ENCODE results near the gene MGLL. TPM values are rescaled to one million over a fixed set of nuclear protein-coding genes. Genes with fewer than 3 reads are reported as not detected.

The MGLL gene
- total and polyA plus RNA-seq, 8 donors = 10.5 to 118 (median 37.9) TPM

GRCh38 chr3:127835993-127836882 lies 13.9 kb upstream of the MGLL start:
- H3K27ac ChIP-seq = peak overlapping the region; percentile 64 to 88 (median 77)
- no peak overlapping the region for H3K4me3 ChIP-seq
- H3K9me3 ChIP-seq = no peaks in the 10 kb centered on the region
- whole genome bisulfite sequencing, 5 donors = 33 to 62% (median 57%) methylated on average over 8 of the region's 8 CpGs
- no peaks in the 10 kb centered on the region for H3K36me3 ChIP-seq
- TF ChIP-seq POLR2AphosphoS5 (IDR thresholded peaks at IDR 0.05) = peak in 2 of 3 donors; percentile 72 to 90
- TF ChIP-seq, protein P1, sequence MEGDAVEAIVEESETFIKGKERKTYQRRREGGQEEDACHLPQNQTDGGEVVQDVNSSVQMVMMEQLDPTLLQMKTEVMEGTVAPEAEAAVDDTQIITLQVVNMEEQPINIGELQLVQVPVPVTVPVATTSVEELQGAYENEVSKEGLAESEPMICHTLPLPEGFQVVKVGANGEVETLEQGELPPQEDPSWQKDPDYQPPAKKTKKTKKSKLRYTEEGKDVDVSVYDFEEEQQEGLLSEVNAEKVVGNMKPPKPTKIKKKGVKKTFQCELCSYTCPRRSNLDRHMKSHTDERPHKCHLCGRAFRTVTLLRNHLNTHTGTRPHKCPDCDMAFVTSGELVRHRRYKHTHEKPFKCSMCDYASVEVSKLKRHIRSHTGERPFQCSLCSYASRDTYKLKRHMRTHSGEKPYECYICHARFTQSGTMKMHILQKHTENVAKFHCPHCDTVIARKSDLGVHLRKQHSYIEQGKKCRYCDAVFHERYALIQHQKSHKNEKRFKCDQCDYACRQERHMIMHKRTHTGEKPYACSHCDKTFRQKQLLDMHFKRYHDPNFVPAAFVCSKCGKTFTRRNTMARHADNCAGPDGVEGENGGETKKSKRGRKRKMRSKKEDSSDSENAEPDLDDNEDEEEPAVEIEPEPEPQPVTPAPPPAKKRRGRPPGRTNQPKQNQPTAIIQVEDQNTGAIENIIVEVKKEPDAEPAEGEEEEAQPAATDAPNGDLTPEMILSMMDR (IDR thresholded peaks at IDR 0.05) = no peak
- no peaks in the 10 kb centered on the region for H3K27me3 ChIP-seq
- intact Hi-C loops (cut with DNase I; ENCODE audit: low total_unique reads) = loop anchor here (10.0 kb wide), 1 partner anchor 261 kb away; no protein-coding TSS in a partner anchor
- H3K4me1 ChIP-seq = peaks cover 9 to 34% (median 13%) of the 10 kb centered on the region in 4 donors
- peak; percentile 50 to 72 for DNase-seq

GRCh38 chr3:127834771-127835170 lies 12.5 kb upstream of the MGLL start:
- peak overlapping the region; percentile 2 to 78 (median 73) for H3K27ac ChIP-seq
- TF ChIP-seq, protein P1 (IDR thresholded peaks at IDR 0.05) = no peak
- TF ChIP-seq POLR2A (IDR thresholded peaks at IDR 0.05) = no peak
- TF ChIP-seq EP300 (IDR thresholded peaks at IDR 0.05) = no peak
- no peak for TF ChIP-seq POLR2AphosphoS5 (IDR thresholded peaks at IDR 0.05)
- intact Hi-C loops (cut with DNase I; ENCODE audit: low total_unique reads) = loop anchor here (10.0 kb wide), 1 partner anchor 260 kb away; no protein-coding TSS in a partner anchor

GRCh38 chr3:127833281-127834032 lies 11.1 kb upstream of the MGLL start:
- no peak for TF ChIP-seq POLR2AphosphoS5 (IDR thresholded peaks at IDR 0.05)
- no peak for TF ChIP-seq POLR2A (IDR thresholded peaks at IDR 0.05)
- no peak for TF ChIP-seq EP300 (IDR thresholded peaks at IDR 0.05)
- TF ChIP-seq, protein P1 (IDR thresholded peaks at IDR 0.05) = no peak
- Histone ChIP-seq H3K4me3 (no peak overlapping the region), H3K27ac (no peak overlapping the region), H3K27me3 (no peaks in the 10 kb centered on the region), H3K4me1 (peaks cover 9 to 34% (median 13%) of the 10 kb centered on the region in 4 donors), H3K9me3 (peaks cover under 1 to 19% (median 6%) of the 10 kb centered on the region in 4 donors), H3K36me3 (no peaks in the 10 kb centered on the region)
- DNase-seq = peak in 1 of 2 donors; percentile 36
- intact Hi-C loops (cut with DNase I; ENCODE audit: low total_unique reads) = loop anchor here (10.0 kb wide), 1 partner anchor 259 kb away; no protein-coding TSS in a partner anchor
- 78 to 95% (median 80%) methylated on average over 2 of the region's 2 CpGs for WGBS, 5 donors

More at GRCh38 chr3:127834771-127835170, 12.5 kb upstream of the MGLL start:
- H3K4me1 ChIP-seq = peaks cover 9 to 34% (median 13%) of the 10 kb centered on the region in 4 donors
- no peak for DNase-seq
- H3K9me3 ChIP-seq = peaks cover 0 to 7% (median 3%) of the 10 kb centered on the region in 4 donors
- H3K27me3 ChIP-seq = no peaks in the 10 kb centered on the region
- H3K36me3 ChIP-seq = no peaks in the 10 kb centered on the region
- H3K4me3 ChIP-seq = no peak overlapping the region
- WGBS, 5 donors = 77 to 91% (median 85%) methylated on average over 4 of the region's 4 CpGs

GRCh38 chr3:127831723-127832172 lies 9.4 kb upstream of the MGLL start:
- no peak overlapping the region for H3K4me3 ChIP-seq
- H3K27me3 ChIP-seq = no peaks in the 10 kb centered on the region
- DNase-seq = peak; percentile 58 to 60
- H3K36me3 ChIP-seq = no peaks in the 10 kb centered on the region
- H3K4me1 ChIP-seq = peaks cover 6 to 25% (median 12%) of the 10 kb centered on the region in 4 donors
- intact Hi-C loops (cut with DNase I; ENCODE audit: low total_unique reads) = loop anchor here (10.0 kb wide), 1 partner anchor 257 kb away; no protein-coding TSS in a partner anchor
- TF ChIP-seq POLR2AphosphoS5 (IDR thresholded peaks at IDR 0.05) = no peak
- TF ChIP-seq, protein P1 (IDR thresholded peaks at IDR 0.05) = peak in 5 of 7 experiments; percentile 34 to 73 (median 67)
- H3K27ac ChIP-seq = no peak overlapping the region
- H3K9me3 ChIP-seq = peaks cover 8 to 28% (median 12%) of the 10 kb centered on the region in 4 donors
- 44 to 55% (median 55%) methylated on average over 4 of the region's 4 CpGs for WGBS, 5 donors
